GM23338 (cell line): ENCODE results near the gene RCAN3. TPM values are rescaled to one million over a fixed set of nuclear protein-coding genes. Genes with fewer than 3 reads are reported as not detected.

ENCODE experiments used
- CTCF ChIP-seq, 2 experiments: fragments of 200-600 bp in 1 of 2; sonication (generic) in 1 of 2; conservative IDR thresholded peaks; 2 replicates each; pipeline versions ENCODE4 v1.5.1 to v1.6.1; 2016 to 2017; ENCODE audit warnings: antibody characterized with exemption in 2 of 2, low read depth in 2 of 2, mild to moderate bottlenecking in 2 of 2, moderate library complexity in 1 of 2
- ETS1 ChIP-seq: IDR thresholded peaks from 2 replicates; pipeline ENCODE4 v1.6.1; 2016; ENCODE audit warnings: antibody characterized with exemption
- EZH2 ChIP-seq: fragments of 200-600 bp; sonication (generic); IDR thresholded peaks from one replicate; pipeline ENCODE4 v1.8.0; 2017; ENCODE audit warnings: antibody characterized with exemption, mild to moderate bottlenecking, low read depth; ENCODE audit not compliant: unreplicated experiment
- EZH2phosphoT487 ChIP-seq: fragments of 200-600 bp; sonication (generic); IDR thresholded peaks from one replicate; pipeline ENCODE4 v1.8.1; 2018; ENCODE audit warnings: antibody characterized with exemption; ENCODE audit not compliant: unreplicated experiment
- JUNB ChIP-seq: IDR thresholded peaks from one replicate; pipeline ENCODE4 v1.6.1; 2016; ENCODE audit warnings: antibody characterized with exemption; ENCODE audit not compliant: unreplicated experiment
- STAT1 ChIP-seq: IDR thresholded peaks from one replicate; pipeline ENCODE4 v1.6.1; 2016; ENCODE audit warnings: antibody characterized with exemption; ENCODE audit not compliant: unreplicated experiment
- ZNF114 ChIP-seq: fragments of 250-450 bp; sonication (Bioruptor Pico); IDR thresholded peaks from 2 replicates; pipeline ENCODE4 v1.5.0; 2020; ENCODE audit warnings: mild to moderate bottlenecking, moderate library complexity
- polyA plus RNA-seq: library from polyadenylated mRNA; unstranded; fragments of >200 nt; fragmentation: Nextera tagmentation; extraction: Ambion mirVana; gene quantifications from 2 replicates; pipeline ENCODE4 v1.2.1, GENCODE V29; 2016
- total RNA-seq: library from RNA; depleted of rRNA; stranded (reverse); fragments of >200 nt; shearing (Covaris generic); gene quantifications from 2 replicates; pipeline ENCODE4 v1.2.3, GENCODE V29; 2014
- TF ChIP-seq, protein P1 (sequence below): fragments of 250-450 bp; sonication (Bioruptor Pico); IDR thresholded peaks from 2 replicates; pipeline ENCODE4 v1.5.0; 2020; ENCODE audit warnings: mild to moderate bottlenecking, moderate library complexity

RCAN3 gene
- total and polyA plus RNA-seq, 2 experiments from 2014 or later, result 8.9 to 11.2 TPM

GRCh38 chr1:24486331-24487065 is 16.1 kb upstream of the RCAN3 start (continued):
- TF ChIP-seq, protein P1, sequence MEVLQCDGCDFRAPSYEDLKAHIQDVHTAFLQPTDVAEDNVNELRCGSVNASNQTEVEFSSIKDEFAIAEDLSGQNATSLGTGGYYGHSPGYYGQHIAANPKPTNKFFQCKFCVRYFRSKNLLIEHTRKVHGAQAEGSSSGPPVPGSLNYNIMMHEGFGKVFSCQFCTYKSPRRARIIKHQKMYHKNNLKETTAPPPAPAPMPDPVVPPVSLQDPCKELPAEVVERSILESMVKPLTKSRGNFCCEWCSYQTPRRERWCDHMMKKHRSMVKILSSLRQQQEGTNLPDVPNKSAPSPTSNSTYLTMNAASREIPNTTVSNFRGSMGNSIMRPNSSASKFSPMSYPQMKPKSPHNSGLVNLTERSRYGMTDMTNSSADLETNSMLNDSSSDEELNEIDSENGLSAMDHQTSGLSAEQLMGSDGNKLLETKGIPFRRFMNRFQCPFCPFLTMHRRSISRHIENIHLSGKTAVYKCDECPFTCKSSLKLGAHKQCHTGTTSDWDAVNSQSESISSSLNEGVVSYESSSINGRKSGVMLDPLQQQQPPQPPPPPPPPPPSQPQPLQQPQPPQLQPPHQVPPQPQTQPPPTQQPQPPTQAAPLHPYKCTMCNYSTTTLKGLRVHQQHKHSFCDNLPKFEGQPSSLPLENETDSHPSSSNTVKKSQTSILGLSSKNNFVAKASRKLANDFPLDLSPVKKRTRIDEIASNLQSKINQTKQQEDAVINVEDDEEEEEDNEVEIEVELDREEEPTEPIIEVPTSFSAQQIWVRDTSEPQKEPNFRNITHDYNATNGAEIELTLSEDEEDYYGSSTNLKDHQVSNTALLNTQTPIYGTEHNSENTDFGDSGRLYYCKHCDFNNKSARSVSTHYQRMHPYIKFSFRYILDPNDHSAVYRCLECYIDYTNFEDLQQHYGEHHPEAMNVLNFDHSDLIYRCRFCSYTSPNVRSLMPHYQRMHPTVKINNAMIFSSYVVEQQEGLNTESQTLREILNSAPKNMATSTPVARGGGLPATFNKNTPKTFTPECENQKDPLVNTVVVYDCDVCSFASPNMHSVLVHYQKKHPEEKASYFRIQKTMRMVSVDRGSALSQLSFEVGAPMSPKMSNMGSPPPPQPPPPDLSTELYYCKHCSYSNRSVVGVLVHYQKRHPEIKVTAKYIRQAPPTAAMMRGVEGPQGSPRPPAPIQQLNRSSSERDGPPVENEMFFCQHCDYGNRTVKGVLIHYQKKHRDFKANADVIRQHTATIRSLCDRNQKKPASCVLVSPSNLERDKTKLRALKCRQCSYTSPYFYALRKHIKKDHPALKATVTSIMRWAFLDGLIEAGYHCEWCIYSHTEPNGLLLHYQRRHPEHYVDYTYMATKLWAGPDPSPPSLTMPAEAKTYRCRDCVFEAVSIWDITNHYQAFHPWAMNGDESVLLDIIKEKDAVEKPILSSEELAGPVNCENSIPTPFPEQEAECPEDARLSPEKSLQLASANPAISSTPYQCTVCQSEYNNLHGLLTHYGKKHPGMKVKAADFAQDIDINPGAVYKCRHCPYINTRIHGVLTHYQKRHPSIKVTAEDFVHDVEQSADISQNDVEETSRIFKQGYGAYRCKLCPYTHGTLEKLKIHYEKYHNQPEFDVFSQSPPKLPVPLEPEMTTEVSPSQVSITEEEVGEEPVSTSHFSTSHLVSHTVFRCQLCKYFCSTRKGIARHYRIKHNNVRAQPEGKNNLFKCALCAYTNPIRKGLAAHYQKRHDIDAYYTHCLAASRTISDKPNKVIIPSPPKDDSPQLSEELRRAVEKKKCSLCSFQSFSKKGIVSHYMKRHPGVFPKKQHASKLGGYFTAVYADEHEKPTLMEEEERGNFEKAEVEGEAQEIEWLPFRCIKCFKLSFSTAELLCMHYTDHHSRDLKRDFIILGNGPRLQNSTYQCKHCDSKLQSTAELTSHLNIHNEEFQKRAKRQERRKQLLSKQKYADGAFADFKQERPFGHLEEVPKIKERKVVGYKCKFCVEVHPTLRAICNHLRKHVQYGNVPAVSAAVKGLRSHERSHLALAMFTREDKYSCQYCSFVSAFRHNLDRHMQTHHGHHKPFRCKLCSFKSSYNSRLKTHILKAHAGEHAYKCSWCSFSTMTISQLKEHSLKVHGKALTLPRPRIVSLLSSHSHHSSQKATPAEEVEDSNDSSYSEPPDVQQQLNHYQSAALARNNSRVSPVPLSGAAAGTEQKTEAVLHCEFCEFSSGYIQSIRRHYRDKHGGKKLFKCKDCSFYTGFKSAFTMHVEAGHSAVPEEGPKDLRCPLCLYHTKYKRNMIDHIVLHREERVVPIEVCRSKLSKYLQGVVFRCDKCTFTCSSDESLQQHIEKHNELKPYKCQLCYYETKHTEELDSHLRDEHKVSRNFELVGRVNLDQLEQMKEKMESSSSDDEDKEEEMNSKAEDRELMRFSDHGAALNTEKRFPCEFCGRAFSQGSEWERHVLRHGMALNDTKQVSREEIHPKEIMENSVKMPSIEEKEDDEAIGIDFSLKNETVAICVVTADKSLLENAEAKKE (CRISPR knock-in tag), result no peak
- TF ChIP-seq STAT1 (no peak), EZH2phosphoT487 (no peak), JUNB (no peak), EZH2 (no peak), ZNF114 (CRISPR knock-in tag) (no peak), CTCF (conservative IDR thresholded peaks at IDR 0.05; ENCODE audit: low read depth in 2 of 2) (no peak), ETS1 (no peak)
